Measurements from ENCODE around the gene USP6NL. TPM values are rescaled to one million over a fixed set of nuclear protein-coding genes. Genes with fewer than 3 reads are reported as not detected.

The USP6NL gene
- total RNA-seq, 1 donor from 2014 or later: 33.0 TPM

DNA sequence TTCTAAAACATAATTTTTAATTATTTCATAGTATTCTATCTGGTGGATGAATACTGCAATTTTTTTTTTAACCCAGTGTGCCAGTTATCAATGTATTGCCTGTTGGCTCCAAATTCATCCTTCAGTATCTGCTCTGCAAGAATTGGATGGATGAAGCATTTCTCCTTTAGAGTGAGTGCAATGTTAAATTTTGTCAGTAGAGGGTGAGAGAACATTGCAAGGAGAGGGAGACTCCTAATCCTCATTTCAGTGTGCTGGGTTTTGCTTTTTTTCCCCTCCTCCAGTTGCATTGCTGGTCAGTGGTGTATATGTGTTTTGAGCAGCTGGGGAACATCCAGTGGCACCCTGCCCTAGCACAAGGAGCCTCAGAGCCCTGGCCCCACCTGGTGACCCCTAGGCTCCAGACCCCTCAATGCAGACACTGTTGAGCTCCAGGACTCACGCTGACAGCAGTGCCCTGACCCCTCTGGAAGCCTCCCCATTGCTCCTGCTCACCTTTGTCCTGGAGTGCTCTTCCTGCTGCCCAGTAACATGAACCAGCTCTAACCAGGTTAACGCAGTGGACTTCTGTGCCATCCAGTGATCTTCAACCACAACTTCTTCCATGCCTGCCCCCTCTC, 199.4 kb downstream of the USP6NL start:
- Mint-ChIP-seq H3K36me3 (ENCODE audit: low read depth, unreplicated experiment) (no peaks in the 10 kb centered on the region), H3K9me3 (ENCODE audit: unreplicated experiment) (no peaks in the 10 kb centered on the region), H3K27ac (ENCODE audit: unreplicated experiment) (no peak overlapping the region), H3K27me3 (ENCODE audit: unreplicated experiment) (peaks cover 6% of the 10 kb centered on the region), H3K4me3 (ENCODE audit: unreplicated experiment) (no peak overlapping the region), H3K4me1 (ENCODE audit: unreplicated experiment) (peaks cover 11% of the 10 kb centered on the region)
- TF ChIP-seq, protein P1, sequence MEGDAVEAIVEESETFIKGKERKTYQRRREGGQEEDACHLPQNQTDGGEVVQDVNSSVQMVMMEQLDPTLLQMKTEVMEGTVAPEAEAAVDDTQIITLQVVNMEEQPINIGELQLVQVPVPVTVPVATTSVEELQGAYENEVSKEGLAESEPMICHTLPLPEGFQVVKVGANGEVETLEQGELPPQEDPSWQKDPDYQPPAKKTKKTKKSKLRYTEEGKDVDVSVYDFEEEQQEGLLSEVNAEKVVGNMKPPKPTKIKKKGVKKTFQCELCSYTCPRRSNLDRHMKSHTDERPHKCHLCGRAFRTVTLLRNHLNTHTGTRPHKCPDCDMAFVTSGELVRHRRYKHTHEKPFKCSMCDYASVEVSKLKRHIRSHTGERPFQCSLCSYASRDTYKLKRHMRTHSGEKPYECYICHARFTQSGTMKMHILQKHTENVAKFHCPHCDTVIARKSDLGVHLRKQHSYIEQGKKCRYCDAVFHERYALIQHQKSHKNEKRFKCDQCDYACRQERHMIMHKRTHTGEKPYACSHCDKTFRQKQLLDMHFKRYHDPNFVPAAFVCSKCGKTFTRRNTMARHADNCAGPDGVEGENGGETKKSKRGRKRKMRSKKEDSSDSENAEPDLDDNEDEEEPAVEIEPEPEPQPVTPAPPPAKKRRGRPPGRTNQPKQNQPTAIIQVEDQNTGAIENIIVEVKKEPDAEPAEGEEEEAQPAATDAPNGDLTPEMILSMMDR (IDR thresholded peaks at IDR 0.05; ENCODE audit: unreplicated experiment): no peak
- no peak for DNase-seq (ENCODE audit: low spot score)

- no peaks in the 10 kb centered on the region for H3K36me3 Mint-ChIP-seq (ENCODE audit: low read depth, unreplicated experiment)
- no peak overlapping the region for H3K4me3 Mint-ChIP-seq (ENCODE audit: unreplicated experiment)
- no peak for DNase-seq (ENCODE audit: low spot score)
- no peaks in the 10 kb centered on the region for H3K9me3 Mint-ChIP-seq (ENCODE audit: unreplicated experiment)
- peaks cover 7% of the 10 kb centered on the region for H3K27me3 Mint-ChIP-seq (ENCODE audit: unreplicated experiment)
- H3K27ac Mint-ChIP-seq (ENCODE audit: unreplicated experiment): no peak overlapping the region
- peaks cover 11% of the 10 kb centered on the region for H3K4me1 Mint-ChIP-seq (ENCODE audit: unreplicated experiment)
- TF ChIP-seq, protein P1 (IDR thresholded peaks at IDR 0.05; ENCODE audit: unreplicated experiment): no peak
These were observed 202.1 kb downstream of the USP6NL start for GRCh38 chr10:11409357-11409756.

DNA sequence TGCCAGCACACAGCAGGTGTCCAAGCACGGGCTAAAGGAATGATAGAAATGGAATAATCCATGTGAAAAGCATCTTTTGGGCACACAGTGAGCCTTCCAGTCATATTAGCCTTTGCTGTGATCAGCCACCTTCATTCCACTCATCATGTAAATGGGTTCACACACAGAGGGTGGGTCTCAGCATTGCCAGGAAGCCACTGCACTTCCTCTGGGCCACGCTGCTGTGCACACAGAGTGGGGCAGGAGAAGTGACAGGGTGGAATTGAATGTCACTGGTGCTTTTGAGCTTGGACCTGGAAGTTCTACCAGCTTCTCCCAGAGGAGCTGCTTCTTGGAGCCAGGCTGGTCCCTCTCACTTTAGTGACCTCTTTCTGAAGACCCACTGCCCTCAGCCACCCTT, 203.5 kb downstream of the USP6NL start:
- TF ChIP-seq, protein P1 (IDR thresholded peaks at IDR 0.05; ENCODE audit: unreplicated experiment): no peak
- Mint-ChIP-seq H3K4me3 (ENCODE audit: unreplicated experiment) (no peak overlapping the region), H3K27ac (ENCODE audit: unreplicated experiment) (no peak overlapping the region), H3K27me3 (ENCODE audit: unreplicated experiment) (peaks cover 3% of the 10 kb centered on the region), H3K9me3 (ENCODE audit: unreplicated experiment) (no peaks in the 10 kb centered on the region), H3K4me1 (ENCODE audit: unreplicated experiment) (peaks cover 8% of the 10 kb centered on the region), H3K36me3 (ENCODE audit: low read depth, unreplicated experiment) (no peaks in the 10 kb centered on the region)
- DNase-seq (ENCODE audit: low spot score): no peak

DNA sequence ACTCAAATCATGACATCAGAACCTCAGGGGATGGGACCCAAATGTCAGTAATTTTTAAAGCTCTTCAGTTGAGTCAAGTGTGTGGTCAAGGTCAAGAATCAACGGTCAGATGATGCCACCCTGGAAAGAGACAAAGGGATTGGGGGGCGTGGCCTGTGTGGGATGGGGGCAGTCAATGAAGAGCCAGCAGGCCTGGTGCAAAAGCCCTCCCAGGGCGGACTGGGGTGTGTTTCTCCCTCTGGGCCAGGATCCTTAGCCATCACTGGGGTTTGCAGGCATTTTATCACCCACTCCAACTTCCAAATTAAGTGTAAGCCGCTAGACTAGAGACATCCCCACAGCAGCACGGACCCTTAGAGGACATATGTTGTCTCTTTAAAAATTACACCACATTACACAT, 204.7 kb downstream of the USP6NL start:
- TF ChIP-seq, protein P1 (IDR thresholded peaks at IDR 0.05; ENCODE audit: unreplicated experiment): no peak
- no peaks in the 10 kb centered on the region for H3K9me3 Mint-ChIP-seq (ENCODE audit: unreplicated experiment)

DNA sequence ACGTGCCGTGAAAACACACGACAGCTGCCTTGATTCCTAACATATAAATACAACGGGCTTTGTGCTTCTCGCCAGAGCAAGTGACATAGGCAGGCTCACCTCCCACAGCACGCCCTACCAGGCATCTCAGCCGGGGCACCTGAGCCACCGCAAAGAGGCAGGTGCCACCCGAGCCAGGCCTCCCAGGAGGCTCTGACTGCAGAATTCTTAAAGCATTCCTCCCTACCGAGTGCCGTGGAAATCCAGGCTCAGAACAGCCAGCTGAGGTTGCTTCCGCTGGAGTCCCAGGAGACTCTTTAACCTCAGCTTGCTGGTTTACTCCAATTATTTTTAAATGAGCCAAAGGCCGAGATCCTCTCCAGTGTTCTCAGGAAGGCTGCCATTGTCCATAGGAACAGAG, 206.5 kb downstream of the USP6NL start:
- Mint-ChIP-seq H3K27ac (ENCODE audit: unreplicated experiment) (no peak overlapping the region), H3K9me3 (ENCODE audit: unreplicated experiment) (no peaks in the 10 kb centered on the region), H3K4me1 (ENCODE audit: unreplicated experiment) (peaks cover 4% of the 10 kb centered on the region), H3K27me3 (ENCODE audit: unreplicated experiment) (peaks cover 3% of the 10 kb centered on the region), H3K4me3 (ENCODE audit: unreplicated experiment) (no peak overlapping the region), H3K36me3 (ENCODE audit: low read depth, unreplicated experiment) (no peaks in the 10 kb centered on the region)
- TF ChIP-seq, protein P1 (IDR thresholded peaks at IDR 0.05; ENCODE audit: unreplicated experiment): no peak
- DNase-seq (ENCODE audit: low spot score): no peak

More for the DNA sequence above, 204.7 kb downstream of the USP6NL start:
- Mint-ChIP-seq H3K36me3 (ENCODE audit: low read depth, unreplicated experiment) (no peaks in the 10 kb centered on the region), H3K4me3 (ENCODE audit: unreplicated experiment) (no peak overlapping the region), H3K27ac (ENCODE audit: unreplicated experiment) (no peak overlapping the region), H3K4me1 (ENCODE audit: unreplicated experiment) (peaks cover 8% of the 10 kb centered on the region), H3K27me3 (ENCODE audit: unreplicated experiment) (peaks cover 3% of the 10 kb centered on the region)
- no peak for DNase-seq (ENCODE audit: low spot score)

Other genes with a start within 250 kb of the USP6NL start
- 6.1 TPM for gene ECHDC3, start 130.7 kb upstream of the USP6NL start, total RNA-seq (ENCODE audit: unreplicated experiment)
- gene PROSER2, start 211.7 kb upstream of the USP6NL start, total RNA-seq (ENCODE audit: unreplicated experiment): 5.7 TPM